ENCODE data around the gene ANO4.

GRCh38 chr12:100900808-100901207 is 106.2 kb downstream of the ANO4 start:
- TF ChIP-seq EZH2 (IDR thresholded peaks at IDR 0.05) (no peak), POLR2AphosphoS5 (IDR thresholded peaks at IDR 0.05; ENCODE audit: borderline replicate concordance, low read depth, low read length) (no peak)
